Measurements from ENCODE around the gene CYP8B1. TPM values are rescaled to one million over a fixed set of nuclear protein-coding genes. Genes with fewer than 3 reads are reported as not detected.

Gene CYP8B1
- total RNA-seq, 1 donor from 2014 or later = not detected

GRCh38 chr3:42855547-42856380 lies 19.9 kb downstream of the CYP8B1 start:
- no peak overlapping the region for H3K9ac ChIP-seq (ENCODE audit: low read depth in 1 of 3, low read length in 3 of 3)
- no peaks in the 10 kb centered on the region for H3K27me3 ChIP-seq (ENCODE audit: control insufficient read depth in 3 of 3, insufficient read depth in 3 of 3, low read length in 3 of 3)
- H3K4me3 ChIP-seq (ENCODE audit: low read length in 3 of 3) = no peak overlapping the region
- H3K27ac ChIP-seq (ENCODE audit: low read depth, low read length) = no peak overlapping the region
- H3K4me1 ChIP-seq (ENCODE audit: control insufficient read depth in 3 of 3, insufficient read depth in 3 of 3, low read length in 3 of 3) = peaks cover 9 to 15% (median 11%) of the 10 kb centered on the region in 3 donors
- H3K9me3 ChIP-seq (ENCODE audit: control insufficient read depth in 3 of 3, low read length in 3 of 3) = no peaks in the 10 kb centered on the region
- no peaks in the 10 kb centered on the region for H3K36me3 ChIP-seq (ENCODE audit: control insufficient read depth in 3 of 3, insufficient read depth in 3 of 3, low read length in 3 of 3)

- Histone ChIP-seq H3K4me3 (ENCODE audit: low read length in 3 of 3) (no peak overlapping the region), H3K36me3 (ENCODE audit: control insufficient read depth in 3 of 3, insufficient read depth in 3 of 3, low read length in 3 of 3) (no peaks in the 10 kb centered on the region), H3K27me3 (ENCODE audit: control insufficient read depth in 3 of 3, insufficient read depth in 3 of 3, low read length in 3 of 3) (no peaks in the 10 kb centered on the region), H3K9ac (ENCODE audit: low read depth in 1 of 3, low read length in 3 of 3) (no peak overlapping the region), H3K4me1 (ENCODE audit: control insufficient read depth in 3 of 3, insufficient read depth in 3 of 3, low read length in 3 of 3) (peaks cover 9 to 21% (median 11%) of the 10 kb centered on the region in 3 donors), H3K9me3 (ENCODE audit: control insufficient read depth in 3 of 3, low read length in 3 of 3) (no peaks in the 10 kb centered on the region), H3K27ac (ENCODE audit: low read depth, low read length) (no peak overlapping the region)
These were observed 20.5 kb downstream of the CYP8B1 start for GRCh38 chr3:42855219-42855546.

- Histone ChIP-seq H3K27ac (ENCODE audit: low read depth, low read length) (no peak overlapping the region), H3K27me3 (ENCODE audit: control insufficient read depth in 3 of 3, insufficient read depth in 3 of 3, low read length in 3 of 3) (no peaks in the 10 kb centered on the region), H3K4me3 (ENCODE audit: low read length in 3 of 3) (no peak overlapping the region), H3K4me1 (ENCODE audit: control insufficient read depth in 3 of 3, insufficient read depth in 3 of 3, low read length in 3 of 3) (peaks cover 9 to 26% (median 11%) of the 10 kb centered on the region in 3 donors), H3K9me3 (ENCODE audit: control insufficient read depth in 3 of 3, low read length in 3 of 3) (no peaks in the 10 kb centered on the region), H3K36me3 (ENCODE audit: control insufficient read depth in 3 of 3, insufficient read depth in 3 of 3, low read length in 3 of 3) (no peaks in the 10 kb centered on the region), H3K9ac (ENCODE audit: low read depth in 1 of 3, low read length in 3 of 3) (no peak overlapping the region)
These were observed 21.9 kb downstream of the CYP8B1 start for GRCh38 chr3:42853739-42854302.

GRCh38 chr3:42853056-42853455 lies 22.6 kb downstream of the CYP8B1 start:
- no peaks in the 10 kb centered on the region for H3K27me3 ChIP-seq (ENCODE audit: control insufficient read depth in 3 of 3, insufficient read depth in 3 of 3, low read length in 3 of 3)
- H3K27ac ChIP-seq (ENCODE audit: low read depth, low read length) = no peak overlapping the region
- H3K9ac ChIP-seq (ENCODE audit: low read depth in 1 of 3, low read length in 3 of 3) = no peak overlapping the region
- H3K4me1 ChIP-seq (ENCODE audit: control insufficient read depth in 3 of 3, insufficient read depth in 3 of 3, low read length in 3 of 3) = peaks cover 9 to 26% (median 11%) of the 10 kb centered on the region in 3 donors
- no peaks in the 10 kb centered on the region for H3K9me3 ChIP-seq (ENCODE audit: control insufficient read depth in 3 of 3, low read length in 3 of 3)
- no peak overlapping the region for H3K4me3 ChIP-seq (ENCODE audit: low read length in 3 of 3)
- H3K36me3 ChIP-seq (ENCODE audit: control insufficient read depth in 3 of 3, insufficient read depth in 3 of 3, low read length in 3 of 3) = no peaks in the 10 kb centered on the region

GRCh38 chr3:42852441-42852840 lies 23.2 kb downstream of the CYP8B1 start:
- no peak overlapping the region for H3K27ac ChIP-seq (ENCODE audit: low read depth, low read length)
- H3K9ac ChIP-seq (ENCODE audit: low read depth in 1 of 3, low read length in 3 of 3) = no peak overlapping the region
- no peaks in the 10 kb centered on the region for H3K36me3 ChIP-seq (ENCODE audit: control insufficient read depth in 3 of 3, insufficient read depth in 3 of 3, low read length in 3 of 3)
- H3K4me1 ChIP-seq (ENCODE audit: control insufficient read depth in 3 of 3, insufficient read depth in 3 of 3, low read length in 3 of 3) = peaks cover 11 to 27% (median 13%) of the 10 kb centered on the region in 3 donors
- H3K27me3 ChIP-seq (ENCODE audit: control insufficient read depth in 3 of 3, insufficient read depth in 3 of 3, low read length in 3 of 3) = no peaks in the 10 kb centered on the region
- H3K4me3 ChIP-seq (ENCODE audit: low read length in 3 of 3) = no peak overlapping the region
- H3K9me3 ChIP-seq (ENCODE audit: control insufficient read depth in 3 of 3, low read length in 3 of 3) = no peaks in the 10 kb centered on the region

- Histone ChIP-seq H3K9me3 (ENCODE audit: control insufficient read depth in 3 of 3, low read length in 3 of 3) (no peaks in the 10 kb centered on the region), H3K27ac (ENCODE audit: low read depth, low read length) (no peak overlapping the region)
These were observed 24.3 kb downstream of the CYP8B1 start for GRCh38 chr3:42851228-42851834.

GRCh38 chr3:42850263-42850662 lies 25.4 kb downstream of the CYP8B1 start:
- no peak overlapping the region for H3K4me3 ChIP-seq (ENCODE audit: low read length in 3 of 3)
- H3K27ac ChIP-seq (ENCODE audit: low read depth, low read length) = no peak overlapping the region
- H3K36me3 ChIP-seq (ENCODE audit: control insufficient read depth in 3 of 3, insufficient read depth in 3 of 3, low read length in 3 of 3) = no peaks in the 10 kb centered on the region
- no peaks in the 10 kb centered on the region for H3K9me3 ChIP-seq (ENCODE audit: control insufficient read depth in 3 of 3, low read length in 3 of 3)
- no peaks in the 10 kb centered on the region for H3K27me3 ChIP-seq (ENCODE audit: control insufficient read depth in 3 of 3, insufficient read depth in 3 of 3, low read length in 3 of 3)
- H3K4me1 ChIP-seq (ENCODE audit: control insufficient read depth in 3 of 3, insufficient read depth in 3 of 3, low read length in 3 of 3) = peaks cover 21 to 43% (median 26%) of the 10 kb centered on the region in 3 donors
- no peak overlapping the region for H3K9ac ChIP-seq (ENCODE audit: low read depth in 1 of 3, low read length in 3 of 3)

More at GRCh38 chr3:42851228-42851834, 24.3 kb downstream of the CYP8B1 start:
- H3K9ac ChIP-seq (ENCODE audit: low read depth in 1 of 3, low read length in 3 of 3) = no peak overlapping the region
- H3K4me1 ChIP-seq (ENCODE audit: control insufficient read depth in 3 of 3, insufficient read depth in 3 of 3, low read length in 3 of 3) = peaks cover 21 to 37% (median 21%) of the 10 kb centered on the region in 3 donors
- no peaks in the 10 kb centered on the region for H3K27me3 ChIP-seq (ENCODE audit: control insufficient read depth in 3 of 3, insufficient read depth in 3 of 3, low read length in 3 of 3)
- H3K36me3 ChIP-seq (ENCODE audit: control insufficient read depth in 3 of 3, insufficient read depth in 3 of 3, low read length in 3 of 3) = no peaks in the 10 kb centered on the region
- H3K4me3 ChIP-seq (ENCODE audit: low read length in 3 of 3) = no peak overlapping the region

- Histone ChIP-seq H3K4me3 (ENCODE audit: low read length in 3 of 3) (no peak overlapping the region), H3K4me1 (ENCODE audit: control insufficient read depth in 3 of 3, insufficient read depth in 3 of 3, low read length in 3 of 3) (peaks cover 21 to 39% (median 32%) of the 10 kb centered on the region in 3 donors), H3K9ac (ENCODE audit: low read depth in 1 of 3, low read length in 3 of 3) (no peak overlapping the region), H3K9me3 (ENCODE audit: control insufficient read depth in 3 of 3, low read length in 3 of 3) (no peaks in the 10 kb centered on the region), H3K27me3 (ENCODE audit: control insufficient read depth in 3 of 3, insufficient read depth in 3 of 3, low read length in 3 of 3) (no peaks in the 10 kb centered on the region), H3K27ac (ENCODE audit: low read depth, low read length) (no peak overlapping the region), H3K36me3 (ENCODE audit: control insufficient read depth in 3 of 3, insufficient read depth in 3 of 3, low read length in 3 of 3) (no peaks in the 10 kb centered on the region)
These were observed 26.7 kb downstream of the CYP8B1 start for GRCh38 chr3:42849017-42849416.

GRCh38 chr3:42847731-42848130 lies 27.9 kb downstream of the CYP8B1 start:
- H3K27me3 ChIP-seq (ENCODE audit: control insufficient read depth in 3 of 3, insufficient read depth in 3 of 3, low read length in 3 of 3) = no peaks in the 10 kb centered on the region
- H3K9ac ChIP-seq (ENCODE audit: low read depth in 1 of 3, low read length in 3 of 3) = no peak overlapping the region
- H3K36me3 ChIP-seq (ENCODE audit: control insufficient read depth in 3 of 3, insufficient read depth in 3 of 3, low read length in 3 of 3) = no peaks in the 10 kb centered on the region
- peak overlapping the region; percentile 64 for H3K27ac ChIP-seq (ENCODE audit: low read depth, low read length)
- no peaks in the 10 kb centered on the region for H3K9me3 ChIP-seq (ENCODE audit: control insufficient read depth in 3 of 3, low read length in 3 of 3)
- H3K4me3 ChIP-seq (ENCODE audit: low read length in 3 of 3) = no peak overlapping the region
- peaks cover 19 to 35% (median 29%) of the 10 kb centered on the region in 3 donors for H3K4me1 ChIP-seq (ENCODE audit: control insufficient read depth in 3 of 3, insufficient read depth in 3 of 3, low read length in 3 of 3)
